PC-3 (cell line): Measurements from ENCODE around the gene GALNT4. TPM values are rescaled to one million over a fixed set of nuclear protein-coding genes. Genes with fewer than 3 reads are reported as not detected.

Source experiments
- ATAC-seq: fragments of 200-7000 bp; cut with Tn5 transposase; 2 replicates; pipeline ENCODE4 v1.9.1; 2020; ENCODE audit warnings: mild to moderate bottlenecking, moderate library complexity
- BruUV-seq: library from RNA; stranded (reverse); fragments of 400-500 nt; replicated peaks from 2 replicates; lab custom pipeline; 2021; lab: Mats Ljungman, UMichigan
- CTCF ChIA-PET: fragments of 300-600 bp; sonication (Branson Sonifier 250); formaldehyde crosslinking; loops from one replicate; lab custom pipeline; 2022; ENCODE audit warnings: antibody characterized with exemption; lab: Charles Lee
- POLR2A ChIA-PET: fragments of 300-600 bp; sonication (Branson Sonifier 250); formaldehyde crosslinking; loops from one replicate; lab custom pipeline; 2022; ENCODE audit warnings: antibody characterized with exemption; ENCODE audit not compliant: unreplicated experiment; lab: Charles Lee
- DNase-seq: peaks from one replicate; pipeline ENCODE4 v3.0.0-alpha.2; 2015
- H2AFZ ChIP-seq: fragments of 300-600 bp; sonication (generic); 2 replicates; pipeline ENCODE4 v1.6.0; 2016; ENCODE audit warnings: antibody characterized with exemption, low read length
- H3F3A ChIP-seq: fragments of 300-600 bp; sonication (generic); one replicate; pipeline ENCODE4 v1.6.0; 2017; ENCODE audit warnings: antibody characterized with exemption, low read length, control low read depth, mild to moderate bottlenecking; ENCODE audit not compliant: unreplicated experiment
- H3K27ac ChIP-seq: fragments of 300-600 bp; sonication (generic); 2 replicates; pipeline ENCODE4 v1.5.1; 2016; ENCODE audit warnings: mild to moderate bottlenecking, low read length
- H3K27me3 ChIP-seq: fragments of 300-600 bp; sonication (generic); 2 replicates; pipeline ENCODE4 v1.6.1; 2016; ENCODE audit warnings: low read length, mixed read lengths
- H3K36me3 ChIP-seq: fragments of 300-600 bp; sonication (generic); 2 replicates; pipeline ENCODE4 v1.6.1; 2016; ENCODE audit warnings: low read depth, mixed run types, low read length, mixed read lengths
- H3K4me1 ChIP-seq: fragments of 300-600 bp; sonication (generic); 2 replicates; pipeline ENCODE4 v1.5.1; 2016; ENCODE audit warnings: low read length; ENCODE audit not compliant: insufficient read depth
- H3K4me2 ChIP-seq: fragments of 300-600 bp; sonication (generic); 2 replicates; pipeline ENCODE4 v1.6.0; 2016; ENCODE audit warnings: low read length
- H3K4me3 ChIP-seq: fragments of 300-600 bp; sonication (generic); 2 replicates; pipeline ENCODE4 v1.5.1; 2016; ENCODE audit warnings: mild to moderate bottlenecking, low read length, mixed read lengths
- H3K79me2 ChIP-seq: fragments of 300-600 bp; sonication (generic); 2 replicates; pipeline ENCODE4 v1.6.1; 2017; ENCODE audit warnings: low read length, mixed read lengths
- H3K9ac ChIP-seq: fragments of 300-600 bp; sonication (generic); 2 replicates; pipeline ENCODE4 v1.6.0; 2016; ENCODE audit warnings: mild to moderate bottlenecking, low read length
- H3K9me2 ChIP-seq: fragments of 300-600 bp; sonication (generic); replicated peaks from 2 replicates; pipeline ENCODE4 v1.6.1; 2016; ENCODE audit warnings: mixed run types, low read length, mixed read lengths
- H3K9me3 ChIP-seq: fragments of 300-600 bp; sonication (generic); 2 replicates; pipeline ENCODE4 v1.6.1; 2016; ENCODE audit warnings: low read length, mixed read lengths
- H4K20me1 ChIP-seq: fragments of 300-600 bp; sonication (generic); 2 replicates; pipeline ENCODE4 v1.6.1; 2016; ENCODE audit warnings: low read length, mixed read lengths
- CTCF ChIP-seq: fragments of 300-600 bp; sonication (generic); conservative IDR thresholded peaks from 2 replicates; pipeline ENCODE4 v1.5.1; 2017; ENCODE audit warnings: antibody characterized with exemption, low read depth, mild to moderate bottlenecking, low read length
- EZH2 ChIP-seq: fragments of 300-600 bp; sonication (generic); IDR thresholded peaks from one replicate; pipeline ENCODE4 v1.6.1; 2017; ENCODE audit warnings: antibody characterized with exemption, mild to moderate bottlenecking, low read length; ENCODE audit not compliant: unreplicated experiment
- EZH2phosphoT487 ChIP-seq: fragments of 300-600 bp; sonication (generic); IDR thresholded peaks from 2 replicates; pipeline ENCODE4 v1.6.1; 2018; ENCODE audit warnings: mild to moderate bottlenecking, antibody characterized with exemption, low read length, borderline replicate concordance
- intact Hi-C: fragments of 100-400 bp; cut with micrococcal nuclease; formaldehyde crosslinking; loops from 2 replicates; pipeline ENCODE4 v1.9.0; 2023
- total RNA-seq: library from RNA; depleted of rRNA; stranded (reverse); fragments of >200 nt; gene quantifications from 2 replicates; pipeline ENCODE4 v1.2.3, GENCODE V29; 2014

The GALNT4 gene
- total RNA-seq, 1 experiment from 2014 or later, result 8.1 TPM

GRCh38 chr12:89571491-89572195, 47.0 kb upstream of the GALNT4 start:
- H3K9me2 ChIP-seq, result no peaks in the 10 kb centered on the region
- no peak overlapping the region for H3K4me2 ChIP-seq
- DNase-seq (no peak), ATAC-seq (0 out of 2 replicates have a peak, but pooled peaks have one; percentile 13)
- ChIA-PET POLR2A (no interaction called here), CTCF (no interaction called here)
- no peaks in the 10 kb centered on the region for H3K36me3 ChIP-seq
- TF ChIP-seq EZH2 (no peak), CTCF (no peak), EZH2phosphoT487 (no peak)
- H2AFZ ChIP-seq, result no peak overlapping the region
- no peaks in the 10 kb centered on the region for H3K79me2 ChIP-seq
- no peak overlapping the region for H3K9ac ChIP-seq
- no TSS peak for BruUV-seq
- no peak overlapping the region for H3K4me3 ChIP-seq
- H3F3A ChIP-seq, result no peaks in the 10 kb centered on the region
- H3K27ac ChIP-seq, result no peak overlapping the region
- no peaks in the 10 kb centered on the region for H3K4me1 ChIP-seq
- no peaks in the 10 kb centered on the region for H3K9me3 ChIP-seq
- H4K20me1 ChIP-seq, result no peaks in the 10 kb centered on the region
- no peaks in the 10 kb centered on the region for H3K27me3 ChIP-seq
- intact Hi-C loops, result no loop called here

- Histone ChIP-seq H2AFZ (no peak overlapping the region), H3F3A (no peaks in the 10 kb centered on the region), H3K79me2 (no peaks in the 10 kb centered on the region), H3K27me3 (no peaks in the 10 kb centered on the region), H3K9ac (no peak overlapping the region), H3K4me3 (no peak overlapping the region), H3K9me3 (no peaks in the 10 kb centered on the region), H3K27ac (no peak overlapping the region), H3K9me2 (no peaks in the 10 kb centered on the region), H3K36me3 (no peaks in the 10 kb centered on the region), H3K4me2 (no peak overlapping the region), H4K20me1 (no peaks in the 10 kb centered on the region), H3K4me1 (no peaks in the 10 kb centered on the region)
- CTCF ChIA-PET, result no interaction called here
- no peak for TF ChIP-seq CTCF
- no peak for DNase-seq
- POLR2A ChIA-PET, result no interaction called here
- no peak for ATAC-seq
- BruUV-seq, result no TSS peak
- intact Hi-C loops, result no loop called here
Measured at GRCh38 chr12:89568484-89568883, 43.9 kb upstream of the GALNT4 start.

GRCh38 chr12:89567691-89568239, 43.2 kb upstream of the GALNT4 start:
- POLR2A ChIA-PET, result no interaction called here

More at GRCh38 chr12:89567691-89568239, 43.2 kb upstream of the GALNT4 start:
- CTCF ChIA-PET, result no interaction called here
- no peak for ATAC-seq
- intact Hi-C loops, result no loop called here
- Histone ChIP-seq H3K9ac (no peak overlapping the region), H3K4me3 (no peak overlapping the region), H3K27me3 (no peaks in the 10 kb centered on the region), H3K27ac (no peak overlapping the region), H3K9me2 (no peaks in the 10 kb centered on the region), H3K9me3 (no peaks in the 10 kb centered on the region), H4K20me1 (no peaks in the 10 kb centered on the region), H2AFZ (no peak overlapping the region), H3F3A (no peaks in the 10 kb centered on the region), H3K36me3 (no peaks in the 10 kb centered on the region), H3K4me2 (no peak overlapping the region), H3K4me1 (no peaks in the 10 kb centered on the region), H3K79me2 (no peaks in the 10 kb centered on the region)
- TF ChIP-seq EZH2, result no peak
- no peak for TF ChIP-seq CTCF
- TF ChIP-seq EZH2phosphoT487, result no peak
- no peak for DNase-seq
- no TSS peak for BruUV-seq
